CD4-positive, alpha-beta T cell treated with Interleukin-4 for 1 hour (primary cell): ENCODE results near the gene SERGEF.

Experiments
- DNase-seq, 2 donors: peaks; one replicate each; pipeline ENCODE4 v3.0.0-alpha.2; 2020 to 2022

The SERGEF gene

DNA sequence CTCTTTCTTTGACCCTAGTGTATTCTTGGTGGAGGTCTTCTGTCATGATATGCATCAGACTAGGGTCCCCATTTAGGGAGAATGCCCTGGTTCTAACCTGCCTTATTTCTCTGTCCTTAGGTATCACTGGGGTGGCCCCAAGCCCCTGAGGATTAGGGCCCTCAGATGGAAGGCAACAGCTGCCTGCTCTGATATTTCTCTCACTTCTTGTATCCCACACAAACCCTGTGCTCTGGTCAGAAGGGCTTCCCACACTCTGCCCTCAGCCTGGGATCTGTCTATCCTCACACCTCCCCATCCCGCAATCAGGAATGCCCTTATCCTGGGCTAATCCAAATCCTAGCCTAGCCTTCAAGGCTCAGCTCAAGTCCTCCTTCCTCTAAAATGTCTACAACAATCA, 202.8 kb downstream of the SERGEF start:
- DNase-seq, result no peak

GRCh38 chr11:17807034-17807433, 205.8 kb downstream of the SERGEF start:
- DNase-seq, result no peak

- DNase-seq, result no peak
Measured at GRCh38 chr11:17805873-17806272, 207.0 kb downstream of the SERGEF start.

DNA sequence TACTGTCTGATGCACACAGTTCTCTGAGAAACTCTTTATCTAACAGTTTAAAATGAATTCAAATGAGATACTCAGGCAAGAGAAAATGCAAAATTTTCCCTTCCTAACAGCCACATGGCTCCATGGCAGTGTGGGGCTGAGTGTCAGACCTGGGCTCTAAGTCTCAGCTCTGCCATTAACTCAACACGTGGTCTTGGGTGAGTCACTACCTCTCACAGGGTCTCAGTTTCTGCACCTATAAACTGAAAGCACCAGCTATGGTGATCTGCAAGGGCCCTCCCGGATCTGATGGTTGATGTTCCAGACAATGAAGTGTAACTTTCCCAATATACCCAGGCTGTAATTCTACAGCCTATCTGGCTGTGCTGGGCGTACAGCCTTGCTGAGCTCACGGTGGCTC, 207.8 kb downstream of the SERGEF start:
- no peak for DNase-seq

DNA sequence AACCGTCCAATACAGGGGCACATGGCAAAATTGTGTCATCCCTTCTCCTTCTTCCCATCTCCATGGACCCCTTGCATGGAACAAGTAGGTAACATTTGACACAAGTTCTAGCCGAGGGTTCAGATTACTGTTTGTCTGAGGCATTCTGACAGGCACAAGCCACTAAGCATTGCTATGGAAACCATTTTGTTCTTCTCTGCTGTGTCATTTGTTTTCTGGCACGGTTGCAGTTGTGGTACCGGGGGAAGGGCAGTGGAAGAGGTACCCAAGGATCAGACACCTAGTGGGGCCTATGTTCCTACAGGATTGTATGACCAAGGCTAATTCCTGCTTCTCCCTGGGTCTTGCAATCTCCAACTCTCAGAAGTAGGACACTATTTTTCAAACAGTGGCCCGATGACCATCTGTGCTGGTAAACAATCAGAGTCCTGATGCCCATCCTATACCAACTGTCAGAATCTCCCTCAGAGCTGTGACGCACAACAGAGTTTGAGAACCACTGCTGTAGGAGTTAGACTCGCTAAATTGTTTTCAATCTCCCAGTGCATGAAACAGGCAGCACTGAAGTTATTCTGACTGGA, 209.0 kb downstream of the SERGEF start:
- DNase-seq, result no peak

GRCh38 chr11:17802491-17802890, 210.4 kb downstream of the SERGEF start:
- DNase-seq, result no peak

DNA sequence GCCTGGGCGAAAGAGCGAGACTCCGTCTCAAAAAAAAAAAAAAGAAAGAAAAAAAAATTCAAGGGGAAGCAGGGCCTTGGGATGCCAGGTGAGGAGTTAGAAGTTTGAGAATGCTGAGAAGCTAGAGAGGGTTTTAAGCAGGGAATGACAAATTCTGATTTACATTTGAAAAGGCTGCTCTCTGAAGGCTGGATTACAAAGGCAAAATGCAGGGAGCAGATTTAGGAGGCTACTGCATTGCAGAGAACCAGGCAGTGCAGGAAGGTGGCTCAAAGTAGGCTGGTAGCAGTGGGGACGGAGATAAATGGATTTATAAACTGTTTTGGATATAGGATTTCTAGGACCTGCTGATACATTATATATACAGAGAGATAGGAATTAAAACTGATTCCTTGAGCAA, 211.7 kb downstream of the SERGEF start:
- DNase-seq, result no peak

DNA sequence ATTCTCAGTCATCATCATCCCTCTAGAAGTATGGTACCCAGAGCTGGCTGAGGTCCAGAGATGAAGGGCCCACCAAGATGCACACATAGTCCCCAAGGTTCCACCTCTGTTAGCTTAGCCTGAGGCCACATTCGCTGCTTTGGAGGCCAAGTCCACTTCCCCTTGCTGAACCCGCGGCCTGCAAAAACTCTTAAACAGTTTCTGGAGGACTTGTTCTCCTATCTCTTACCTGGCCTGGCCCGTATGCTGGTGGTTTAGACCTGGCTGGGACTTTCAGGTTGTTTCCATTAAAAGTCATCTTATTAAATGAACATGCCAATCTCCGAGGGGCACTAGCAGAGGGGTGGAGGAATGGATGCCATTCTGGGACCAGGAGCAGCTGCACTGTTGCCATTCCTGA, 213.7 kb downstream of the SERGEF start:
- DNase-seq, result no peak

DNA sequence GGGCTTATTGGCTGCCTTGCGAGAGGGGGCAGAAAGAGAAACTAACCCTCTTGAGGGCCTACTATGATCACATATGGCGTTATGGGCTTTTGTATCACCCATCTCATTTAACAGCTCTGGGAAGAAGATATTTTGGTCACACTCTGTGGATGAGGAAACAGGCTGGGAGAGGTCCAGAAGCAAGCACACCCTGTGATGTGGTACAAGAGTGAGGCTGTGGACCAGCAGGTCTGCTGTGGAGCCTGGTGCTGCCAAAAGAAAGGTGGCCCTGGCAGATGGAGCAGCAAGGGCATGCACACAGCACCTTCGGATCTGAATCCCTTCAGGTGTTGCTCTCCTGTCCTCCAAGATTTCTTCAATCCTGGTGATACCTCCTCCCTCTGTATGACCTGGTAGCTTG, 214.1 kb downstream of the SERGEF start:
- no peak for DNase-seq

DNA sequence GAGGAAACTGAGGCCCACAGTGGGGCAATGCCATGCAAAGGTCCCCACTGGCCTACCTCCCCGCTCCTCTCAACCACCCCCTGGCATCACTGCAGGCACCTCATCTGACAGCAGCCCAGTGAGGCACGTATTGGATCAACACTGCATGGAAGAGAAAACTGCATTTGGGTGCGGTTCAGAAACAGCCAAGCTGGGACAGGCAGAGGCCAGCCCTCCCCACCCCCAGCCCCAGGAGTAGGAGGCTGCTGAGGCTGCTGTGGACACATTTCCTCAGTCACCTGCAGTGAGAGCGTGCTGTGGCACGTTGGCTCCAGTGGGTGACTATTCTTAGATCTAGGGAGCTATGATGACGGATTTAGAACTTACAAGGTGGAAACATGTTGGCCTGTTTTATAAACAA, 214.6 kb downstream of the SERGEF start:
- no peak for DNase-seq

DNA sequence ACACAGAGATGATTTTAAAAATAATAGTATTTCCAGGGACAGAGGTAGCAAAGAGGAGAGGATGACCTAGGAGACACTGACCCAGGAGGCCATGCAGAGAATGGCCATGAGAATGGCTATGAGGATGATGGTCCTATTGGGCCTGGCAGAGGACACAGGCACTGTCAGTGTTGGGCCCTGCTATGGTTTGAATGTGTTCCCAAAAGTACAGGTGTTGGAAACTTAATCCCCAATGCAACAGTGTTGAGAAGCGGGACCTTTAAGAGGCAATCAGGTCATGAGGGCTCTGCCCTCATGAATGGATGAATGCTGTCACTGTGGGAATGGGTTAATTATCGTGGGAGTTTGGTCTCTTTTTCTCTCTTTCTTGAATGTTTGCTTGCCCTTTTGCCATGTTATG, 216.7 kb downstream of the SERGEF start:
- no peak for DNase-seq

DNA sequence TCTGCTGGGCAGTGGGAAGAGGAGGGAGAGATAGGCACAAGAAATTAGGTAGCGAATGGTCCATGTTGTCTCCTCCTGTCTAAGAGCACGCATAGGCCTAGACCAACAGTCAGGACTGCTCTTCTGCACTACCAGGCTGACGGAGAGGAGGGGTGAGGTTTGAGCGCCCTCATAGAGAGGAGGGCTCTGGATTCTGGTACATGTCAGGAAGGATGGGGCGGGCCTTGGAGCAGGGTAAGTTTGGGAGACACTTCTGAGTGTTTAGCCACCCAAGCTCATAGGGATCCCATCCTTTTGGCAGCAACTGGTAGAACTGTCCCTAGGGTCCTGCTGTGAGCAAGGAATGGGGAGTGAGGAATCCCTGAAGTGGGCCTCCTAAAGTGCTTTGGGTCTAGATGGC, 217.9 kb downstream of the SERGEF start:
- no peak for DNase-seq

DNA sequence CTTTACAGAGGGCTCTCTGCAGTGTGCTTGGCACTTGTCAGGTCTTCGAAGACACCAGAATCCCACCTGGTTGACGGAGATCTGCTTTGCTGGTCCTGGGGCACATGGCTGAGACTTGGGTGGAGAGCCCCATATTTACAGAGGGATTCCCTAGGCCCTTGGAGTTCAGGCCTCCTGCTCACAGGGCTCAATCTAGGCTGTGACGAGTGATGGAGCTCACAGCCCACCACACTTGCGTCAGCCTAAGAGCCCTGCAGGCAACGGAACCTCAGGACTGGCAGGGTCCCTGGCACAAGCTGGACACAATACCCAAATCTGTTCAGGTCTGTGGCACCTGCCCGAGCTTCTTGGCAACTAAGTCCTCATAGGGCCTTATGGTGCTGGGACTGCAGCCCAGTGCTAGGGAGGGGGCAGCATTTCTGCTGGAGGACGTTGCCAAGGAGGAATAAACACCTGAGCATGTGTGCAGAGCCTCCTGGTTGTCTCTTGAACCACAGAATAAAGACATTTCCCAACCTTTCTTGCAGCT, 219.1 kb downstream of the SERGEF start:
- DNase-seq, result no peak

DNA sequence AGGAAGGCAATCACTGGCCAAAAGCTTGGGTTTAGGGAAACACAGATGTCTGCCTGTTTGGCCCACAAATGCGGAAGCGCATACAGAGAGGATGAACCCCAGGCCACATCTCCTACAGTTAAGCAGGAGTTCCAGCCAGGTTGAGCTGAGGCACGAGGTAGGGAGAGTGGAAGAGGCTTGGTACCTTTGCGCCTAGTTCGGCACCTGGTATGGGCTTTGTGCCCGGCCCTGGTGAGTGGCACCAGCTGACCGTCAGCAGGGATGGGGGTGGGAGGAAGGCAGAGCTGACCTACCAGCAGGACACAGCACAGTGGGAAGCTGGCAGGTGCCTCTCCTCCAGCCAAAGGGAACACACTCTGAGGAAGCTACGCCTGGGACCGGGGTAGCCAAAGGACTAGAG, 220.7 kb downstream of the SERGEF start:
- DNase-seq, result no peak

GRCh38 chr11:17791144-17791543, 221.7 kb downstream of the SERGEF start:
- DNase-seq, result no peak

- no peak for DNase-seq
Measured at GRCh38 chr11:17790453-17790852, 222.4 kb downstream of the SERGEF start.

DNA sequence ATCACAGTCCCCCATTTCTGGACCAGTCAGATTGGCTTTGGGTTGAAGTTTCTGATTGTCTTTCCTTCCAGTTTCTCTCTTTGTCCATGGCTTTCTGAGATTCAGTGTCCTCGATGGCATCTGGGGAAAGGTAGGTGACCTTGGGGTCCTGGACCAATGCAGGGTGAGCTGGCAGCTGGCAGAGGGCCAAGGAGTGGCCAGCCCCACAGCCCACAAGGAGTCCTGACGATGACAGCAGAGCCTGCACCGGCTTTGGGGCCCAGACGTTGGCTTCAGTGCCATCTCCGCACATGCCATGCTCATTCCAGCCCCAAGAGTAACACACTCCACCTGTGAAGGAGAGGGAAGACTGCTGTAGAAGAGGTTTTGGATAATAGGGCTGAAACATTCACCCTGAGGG, 224.8 kb downstream of the SERGEF start:
- no peak for DNase-seq

GRCh38 chr11:17786824-17787525, 225.9 kb downstream of the SERGEF start:
- DNase-seq, result no peak

- DNase-seq, result no peak
Measured at GRCh38 chr11:17783878-17784277, 229.0 kb downstream of the SERGEF start.

DNA sequence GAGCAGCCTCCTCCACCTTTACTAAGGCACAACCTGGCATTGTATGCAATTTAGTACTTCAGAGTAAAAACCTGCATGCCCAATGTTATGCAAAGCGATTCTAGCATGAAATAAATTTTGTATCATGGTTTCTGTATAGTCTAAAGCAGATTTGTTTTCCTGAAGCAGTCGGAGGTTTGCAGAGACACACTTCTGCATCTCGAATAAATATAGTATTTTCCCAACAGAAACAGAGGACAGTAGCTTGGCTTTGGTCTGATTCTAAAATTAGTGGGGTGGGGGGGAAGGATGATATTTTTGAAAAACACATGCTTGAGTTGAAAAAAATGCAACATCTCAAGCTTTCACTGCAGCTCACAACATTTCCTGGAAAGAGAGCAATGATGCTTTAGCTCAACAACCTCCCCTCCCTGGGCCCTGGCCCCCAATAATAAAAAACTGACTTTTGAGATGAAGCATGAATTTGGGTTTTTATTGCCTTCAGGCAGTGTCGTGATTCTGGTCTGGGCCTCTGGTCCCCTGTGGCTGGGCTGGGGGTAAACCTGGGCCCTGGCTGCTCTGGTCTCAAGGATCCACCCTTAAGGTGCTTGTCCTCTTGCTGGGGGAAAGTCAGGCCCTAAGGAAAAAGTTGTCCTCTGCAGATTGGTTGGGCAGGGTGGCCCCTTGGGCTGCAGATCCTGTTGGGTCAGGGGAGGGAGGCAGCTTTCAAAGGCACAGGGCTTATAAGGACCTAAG, 230.1 kb downstream of the SERGEF start:
- no peak for DNase-seq

- no peak for DNase-seq
Measured at GRCh38 chr11:17782145-17782544, 230.7 kb downstream of the SERGEF start.

- no peak for DNase-seq
Measured at GRCh38 chr11:17781626-17782025, 231.2 kb downstream of the SERGEF start.

- no peak for DNase-seq
Measured at GRCh38 chr11:17781221-17781620, 231.6 kb downstream of the SERGEF start.

- DNase-seq, result no peak
Measured at GRCh38 chr11:17780668-17781067, 232.2 kb downstream of the SERGEF start.
